Activated CD4-positive, alpha-beta T cell treated with anti-CD3 and anti-CD28 coated beads, Interleukin-2, Interleukin-4, amounts not matched to agents 100 ng/mL and 50 ng/mL, durations not matched to agents 16 hours and 8 hours (primary cell): Measurements from ENCODE around the gene SH3TC2.

Experiments used
- DNase-seq: peaks from one replicate; pipeline ENCODE4 v3.0.0-alpha.2; 2020; ENCODE audit warnings: low spot score

Gene SH3TC2

GRCh38 chr5:149060325-149060724, 2.5 kb downstream of the SH3TC2 start:
- DNase-seq = no peak

DNA sequence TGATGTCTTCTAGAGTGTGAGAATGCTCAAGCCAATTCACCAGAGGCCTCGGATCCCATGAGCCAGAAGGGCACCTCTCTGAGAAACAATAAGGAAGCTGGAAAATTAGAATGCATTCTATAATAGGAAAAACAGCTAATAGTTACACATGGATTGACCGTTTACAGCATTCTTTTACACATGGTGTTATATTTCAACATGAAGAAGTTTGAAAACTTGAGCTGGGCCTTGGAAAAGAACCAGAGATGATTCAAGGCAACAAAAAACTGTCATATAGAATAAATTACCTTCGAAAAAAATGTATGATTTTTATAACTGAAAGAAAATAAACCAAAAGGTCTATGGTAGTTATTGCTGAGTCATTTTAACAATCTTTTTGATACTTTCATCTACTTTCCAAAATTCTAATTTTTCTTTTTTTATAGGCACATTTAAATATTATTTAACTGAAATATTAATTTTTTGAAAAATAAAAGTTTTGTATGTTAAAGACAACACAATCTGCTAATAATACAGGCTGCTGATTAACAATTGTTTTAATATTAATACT, 6.2 kb downstream of the SH3TC2 start:
- DNase-seq = no peak

- DNase-seq = no peak
Measured at GRCh38 chr5:149054416-149054815, 8.4 kb downstream of the SH3TC2 start.

GRCh38 chr5:149053072-149053695, 9.7 kb downstream of the SH3TC2 start:
- DNase-seq = no peak

DNA sequence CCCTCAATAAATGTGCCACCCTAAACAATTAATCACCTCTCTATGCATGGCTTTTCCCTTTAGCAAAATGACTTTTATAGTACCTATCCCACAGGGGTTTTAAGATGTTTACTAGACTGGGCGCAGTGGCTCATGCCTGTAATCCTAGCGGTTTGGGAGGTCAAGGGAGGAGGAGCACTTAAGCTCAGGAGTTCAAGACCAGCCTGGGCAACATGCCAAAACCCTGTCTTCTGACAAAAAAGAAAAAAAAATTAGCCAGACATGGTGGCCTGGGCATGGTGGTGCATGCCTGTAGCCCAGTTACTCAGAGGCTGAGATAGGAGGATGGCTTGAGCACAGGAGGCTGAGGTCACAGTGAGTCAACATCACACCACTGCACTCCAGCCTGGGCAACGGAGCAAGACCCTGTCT, 13.5 kb downstream of the SH3TC2 start:
- no peak for DNase-seq

- no peak for DNase-seq
Measured at GRCh38 chr5:149048811-149049210, 14.1 kb downstream of the SH3TC2 start.

GRCh38 chr5:149047462-149047861, 15.4 kb downstream of the SH3TC2 start:
- DNase-seq = no peak

GRCh38 chr5:149046196-149046829, 16.5 kb downstream of the SH3TC2 start:
- DNase-seq = no peak

DNA sequence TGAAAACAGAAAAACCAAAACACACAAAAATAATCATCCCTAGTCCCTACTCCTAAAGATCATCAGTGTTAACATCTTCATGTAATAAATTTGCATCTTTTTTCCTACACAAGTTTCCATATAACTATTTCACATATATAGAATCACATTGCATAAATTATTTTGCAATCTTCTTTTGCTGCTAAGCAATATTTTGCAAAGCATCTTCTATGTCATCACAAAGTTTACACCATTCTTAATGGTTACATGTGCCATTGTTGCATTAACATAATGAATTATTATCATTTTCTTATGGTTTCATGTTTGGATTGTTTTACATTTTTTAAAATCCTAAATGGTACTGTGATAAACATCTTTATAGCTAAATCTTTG, 17.8 kb downstream of the SH3TC2 start:
- no peak for DNase-seq

DNA sequence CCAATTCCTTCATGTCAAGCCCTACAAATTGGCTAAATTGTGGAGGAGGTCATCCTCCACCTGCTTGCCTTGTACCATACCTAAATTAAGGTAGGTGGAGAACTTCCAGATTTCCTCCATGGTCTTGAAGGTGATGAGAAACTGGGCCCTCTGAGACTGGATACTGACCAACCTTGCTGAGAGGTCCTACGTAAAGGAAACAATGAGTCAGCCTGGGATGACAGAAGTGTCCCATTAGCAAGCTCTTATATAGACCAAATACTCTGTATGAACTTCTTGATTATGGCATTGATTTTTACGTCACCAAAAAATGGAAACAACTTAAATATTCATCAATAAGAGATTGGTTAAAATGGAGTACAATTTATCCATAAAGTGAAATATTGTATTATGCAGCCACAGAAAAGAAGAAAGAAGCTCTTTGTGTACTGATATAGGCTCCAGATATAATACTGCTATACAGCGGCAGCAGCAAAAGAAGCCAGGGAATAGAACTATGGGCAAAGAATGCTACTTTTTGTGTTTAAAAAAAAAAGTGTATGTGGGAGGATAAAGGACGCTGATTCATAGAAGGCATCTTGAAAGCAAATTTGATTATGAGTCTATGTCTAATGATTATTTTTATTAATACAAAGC, 18.3 kb downstream of the SH3TC2 start:
- no peak for DNase-seq

GRCh38 chr5:149043641-149044040, 19.2 kb downstream of the SH3TC2 start:
- DNase-seq = no peak

DNA sequence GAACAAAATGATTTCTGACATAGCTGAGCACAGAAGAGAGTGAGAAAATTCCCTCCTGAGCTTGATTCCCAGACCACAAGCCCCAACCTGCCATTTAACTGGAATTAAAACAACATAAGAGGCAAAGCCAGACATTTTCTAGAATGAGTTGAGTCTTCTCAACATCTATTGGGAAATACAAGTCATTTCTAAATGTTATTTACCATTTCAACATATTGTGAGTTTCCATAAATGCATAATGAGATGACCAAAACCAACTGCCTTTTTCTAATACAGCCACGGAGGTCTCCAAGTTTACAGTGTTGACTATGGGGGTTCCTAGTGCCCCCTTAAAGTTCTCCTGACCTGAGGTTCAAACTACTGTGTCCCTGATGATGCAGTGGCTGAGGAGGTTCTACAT, 20.0 kb downstream of the SH3TC2 start:
- no peak for DNase-seq

- DNase-seq = no peak
Measured at GRCh38 chr5:149041242-149041641, 21.6 kb downstream of the SH3TC2 start.

- DNase-seq = no peak
Measured at GRCh38 chr5:149040421-149040820, 22.4 kb downstream of the SH3TC2 start.

- no peak for DNase-seq
Measured at GRCh38 chr5:149039506-149039905, 23.4 kb downstream of the SH3TC2 start.

GRCh38 chr5:149038336-149039080, 24.4 kb downstream of the SH3TC2 start:
- no peak for DNase-seq

DNA sequence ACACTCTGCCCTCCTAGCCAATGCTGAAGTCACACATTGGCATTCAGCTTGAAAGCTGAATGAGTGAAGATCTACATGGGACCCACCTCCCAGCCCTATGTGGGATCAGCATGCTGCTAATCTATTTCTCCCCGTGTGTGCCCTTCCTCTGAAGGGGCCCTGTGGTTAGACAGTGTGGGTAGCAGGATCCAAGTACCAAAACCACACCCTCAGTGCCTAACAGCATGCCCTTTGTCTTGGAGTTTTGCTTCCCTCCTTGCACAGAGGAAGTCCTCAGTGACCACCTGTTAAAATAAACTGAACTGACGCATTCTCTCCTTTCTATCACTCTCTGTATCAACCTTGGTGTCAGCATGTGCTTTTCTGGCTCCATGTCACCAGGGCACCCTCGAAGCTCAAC, 25.0 kb downstream of the SH3TC2 start:
- peak; percentile 4 for DNase-seq

DNA sequence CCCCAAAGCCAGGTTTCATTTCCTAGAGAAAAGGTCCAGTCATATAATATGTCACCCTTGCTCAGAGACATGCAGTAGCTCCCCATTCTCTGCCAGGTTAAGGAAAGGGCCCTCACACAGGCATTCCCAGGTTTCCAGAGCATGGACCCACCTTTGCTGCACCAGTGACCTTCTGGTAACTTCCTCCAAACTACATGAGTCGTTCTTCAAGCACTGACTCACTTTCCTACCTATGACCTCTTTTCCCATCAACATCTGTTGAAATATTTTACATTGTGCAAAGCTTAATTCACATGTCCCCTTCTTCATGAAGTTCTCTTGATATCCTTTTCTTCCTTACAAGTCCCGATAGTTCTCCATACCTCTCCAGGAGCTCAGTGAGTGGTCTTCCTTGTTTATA, 25.9 kb downstream of the SH3TC2 start:
- no peak for DNase-seq

- no peak for DNase-seq
Measured at GRCh38 chr5:149036168-149036567, 26.7 kb downstream of the SH3TC2 start.

DNA sequence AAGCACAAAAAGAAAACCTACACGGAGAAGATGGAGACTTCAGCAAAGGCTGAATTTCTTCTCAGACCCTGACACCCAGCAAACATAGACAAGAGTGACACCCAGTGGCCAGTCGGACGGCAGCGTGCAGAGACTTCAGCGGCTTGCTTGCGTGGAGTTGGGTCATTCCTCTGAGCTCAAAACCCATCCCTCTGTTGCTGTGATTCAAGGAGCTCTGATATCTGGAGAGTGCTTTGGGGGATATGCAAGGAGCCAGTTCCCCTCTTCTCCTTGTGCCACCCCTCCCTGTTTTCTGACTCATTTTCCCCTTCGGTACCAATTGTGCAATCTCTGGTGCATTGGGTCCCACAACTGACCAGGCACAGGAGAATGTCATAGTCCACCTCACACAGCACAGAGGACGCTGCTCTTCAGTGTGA, 27.5 kb downstream of the SH3TC2 start:
- DNase-seq = peak; percentile 77

DNA sequence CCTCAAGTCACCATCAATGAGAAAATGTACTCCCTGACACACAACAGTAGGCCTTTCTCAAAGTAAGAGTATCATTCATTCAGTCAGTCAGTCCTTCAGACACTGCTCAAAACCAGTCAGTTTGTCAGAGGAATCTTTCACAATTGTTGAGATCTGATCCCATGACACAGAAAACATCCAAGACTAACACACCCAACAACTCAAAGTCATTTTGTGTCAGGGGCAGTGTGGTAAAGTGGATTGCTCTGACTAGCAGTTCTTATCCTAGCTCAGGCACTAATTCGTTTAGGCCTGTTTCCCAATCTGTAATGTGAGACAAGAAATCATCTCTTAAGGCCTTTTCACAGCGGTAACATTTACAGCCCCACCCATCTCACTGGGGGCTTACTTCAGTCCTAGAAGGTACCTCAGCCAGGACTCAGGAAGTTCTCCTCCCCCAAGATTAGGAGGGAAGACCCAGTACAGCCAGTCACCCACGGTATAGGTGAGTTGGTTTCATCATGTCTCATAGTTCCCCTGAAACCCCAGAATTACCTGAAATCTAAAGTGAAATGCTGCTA, 31.9 kb downstream of the SH3TC2 start:
- no peak for DNase-seq

DNA sequence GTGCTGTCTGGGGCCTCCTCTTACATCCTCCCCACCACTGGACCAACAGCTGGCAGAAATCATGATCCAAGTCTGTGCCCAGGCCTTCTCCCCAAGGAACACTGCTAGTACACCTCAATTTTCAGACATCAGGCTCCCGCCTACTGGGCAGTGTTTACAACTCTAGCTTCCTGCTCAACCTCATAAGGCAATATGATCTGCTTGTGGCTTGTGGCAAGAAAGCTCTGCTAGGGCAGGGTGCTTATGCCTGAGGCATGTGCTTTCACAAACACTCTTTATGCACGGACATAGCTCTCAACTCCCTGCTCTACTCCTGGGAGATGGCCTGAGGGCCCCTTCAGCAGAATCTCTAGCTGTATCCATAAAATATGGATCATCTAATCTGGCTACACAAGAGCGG, 32.5 kb downstream of the SH3TC2 start:
- DNase-seq = no peak
